Measurements from ENCODE around the gene DNAI1.

Gene DNAI1

DNA sequence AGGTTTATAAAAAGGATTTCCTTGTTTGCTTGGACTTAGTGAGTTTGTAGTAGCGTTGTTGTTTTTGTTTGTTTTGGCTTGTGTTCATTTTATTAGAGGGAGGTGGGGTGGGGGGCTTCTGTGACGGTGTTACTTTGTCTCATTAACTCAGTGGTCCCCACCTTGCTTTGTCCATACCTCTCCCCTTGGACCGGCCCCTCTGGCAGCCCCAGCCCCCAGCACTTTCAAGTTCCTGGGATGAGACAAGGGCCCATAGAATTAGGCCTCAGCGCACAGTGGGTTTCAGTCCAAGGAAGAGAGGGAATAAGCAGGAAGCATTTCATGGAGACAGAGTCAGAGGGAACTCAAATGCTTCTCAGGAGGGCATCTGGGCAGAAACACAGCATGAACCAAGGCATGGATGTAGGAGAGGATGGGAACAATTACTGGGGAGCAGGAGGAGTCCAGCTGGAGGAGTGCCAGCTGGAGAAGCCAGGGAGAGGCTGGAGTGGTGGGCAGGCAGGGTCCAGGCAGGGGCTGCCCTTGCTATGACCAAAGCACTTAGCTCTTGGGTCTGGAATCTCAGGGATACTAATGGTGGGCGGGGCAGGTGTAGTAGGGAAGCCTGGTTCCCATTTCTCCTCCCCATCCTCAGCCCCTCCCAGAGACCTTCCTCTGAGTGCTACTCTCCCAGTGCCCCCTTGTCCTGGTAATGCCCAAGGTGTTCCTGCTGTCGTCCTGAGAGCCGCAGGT is 87.7 kb downstream of the DNAI1 start:
- DNase-seq (ENCODE audit: low read depth) = no peak

DNA sequence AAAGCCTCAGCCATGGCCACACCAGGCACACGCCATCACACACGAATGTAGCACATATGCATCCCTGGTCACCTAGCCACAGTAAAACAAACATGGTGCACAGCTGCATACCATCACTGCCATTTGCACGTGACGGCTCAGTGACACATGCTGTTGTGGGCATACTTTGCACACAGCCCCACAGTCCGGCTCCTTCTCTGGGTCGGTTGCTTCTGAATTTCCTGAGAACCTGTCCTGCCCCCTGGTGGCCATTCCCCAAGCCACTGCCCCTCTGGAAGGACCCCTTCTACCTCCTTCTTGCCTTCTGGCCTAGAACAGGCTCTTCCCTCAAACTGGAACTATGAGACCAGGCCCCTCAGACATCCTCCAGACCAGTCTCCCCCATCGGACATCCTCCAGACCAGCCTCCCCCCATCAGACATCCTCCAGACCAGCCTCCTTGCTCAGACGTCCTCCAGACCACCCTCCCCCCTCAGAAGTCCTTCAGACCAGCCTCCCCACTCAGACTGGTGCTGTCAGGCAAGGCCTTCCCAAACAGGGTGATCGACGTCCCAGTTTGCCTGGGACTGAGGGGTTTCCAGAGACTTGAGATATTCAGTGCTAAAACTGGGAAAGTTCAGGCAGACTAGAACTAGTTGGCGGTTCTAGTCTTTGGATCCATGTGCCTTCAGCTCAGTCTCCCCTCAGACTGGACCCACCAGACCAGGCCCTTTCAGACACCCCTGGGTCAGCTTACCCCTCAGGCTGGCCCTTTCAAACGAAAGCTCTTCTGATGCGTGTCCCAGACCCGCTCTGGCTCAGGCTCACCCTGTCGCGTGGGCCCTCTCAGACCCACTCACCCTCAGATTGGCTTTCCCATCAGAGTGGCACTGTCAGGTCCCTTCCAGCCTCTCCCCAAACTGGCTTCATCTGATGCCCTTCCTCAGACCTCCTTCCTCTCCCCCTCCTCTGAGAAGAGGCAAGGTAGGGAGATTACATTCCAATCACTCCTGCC is 88.5 kb downstream of the DNAI1 start:
- DNase-seq (ENCODE audit: low read depth) = peak; percentile 78

DNA sequence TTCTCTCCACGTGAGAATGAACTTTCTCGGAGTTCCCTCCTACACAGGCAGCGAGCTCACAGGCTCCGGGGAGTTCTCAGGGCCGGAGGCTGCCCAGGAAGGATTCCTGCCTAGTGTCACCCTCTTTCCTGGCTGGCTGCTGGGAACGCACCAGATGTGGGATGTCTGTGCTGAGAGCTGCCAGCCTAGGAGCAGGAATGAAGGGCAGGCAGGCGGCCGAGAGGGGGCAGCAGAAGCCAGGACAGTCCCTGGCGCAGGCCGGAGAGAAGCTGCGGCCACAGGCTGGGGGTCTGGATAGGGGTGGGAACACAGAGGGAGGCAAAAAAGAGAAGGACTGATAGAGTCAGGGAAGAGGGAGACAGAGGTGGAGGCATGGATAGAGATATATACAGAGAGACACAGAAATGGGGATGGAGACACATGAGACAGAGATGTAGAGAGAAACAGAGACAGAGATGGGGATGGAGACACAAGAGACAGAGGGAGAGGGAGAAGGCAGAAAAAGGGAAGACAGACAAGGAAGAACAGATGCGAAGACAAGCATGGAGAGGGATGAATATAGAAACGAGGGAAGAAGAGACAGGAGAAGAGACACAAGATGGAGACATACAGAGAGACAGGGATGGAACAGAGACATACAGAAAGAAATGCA is 89.5 kb downstream of the DNAI1 start:
- peak; percentile 53 for DNase-seq (ENCODE audit: low read depth)

DNA sequence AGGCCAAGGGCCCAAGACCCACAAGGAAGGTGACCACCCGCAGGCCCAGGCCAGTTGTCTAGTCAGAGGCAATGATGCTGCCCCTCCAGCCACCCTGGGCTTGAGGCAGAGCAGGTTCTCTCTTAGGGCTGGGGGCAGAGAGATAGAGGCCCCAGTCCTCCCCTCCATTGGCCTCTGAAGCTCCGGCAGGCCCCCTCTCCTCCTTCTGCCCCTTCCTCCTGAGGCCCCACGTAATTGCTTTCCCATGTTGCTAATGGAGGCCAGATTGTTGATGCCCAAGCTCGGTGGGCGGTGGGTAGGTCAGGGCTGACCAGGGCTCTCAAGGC is 90.8 kb downstream of the DNAI1 start:
- no peak for DNase-seq (ENCODE audit: low read depth)

DNA sequence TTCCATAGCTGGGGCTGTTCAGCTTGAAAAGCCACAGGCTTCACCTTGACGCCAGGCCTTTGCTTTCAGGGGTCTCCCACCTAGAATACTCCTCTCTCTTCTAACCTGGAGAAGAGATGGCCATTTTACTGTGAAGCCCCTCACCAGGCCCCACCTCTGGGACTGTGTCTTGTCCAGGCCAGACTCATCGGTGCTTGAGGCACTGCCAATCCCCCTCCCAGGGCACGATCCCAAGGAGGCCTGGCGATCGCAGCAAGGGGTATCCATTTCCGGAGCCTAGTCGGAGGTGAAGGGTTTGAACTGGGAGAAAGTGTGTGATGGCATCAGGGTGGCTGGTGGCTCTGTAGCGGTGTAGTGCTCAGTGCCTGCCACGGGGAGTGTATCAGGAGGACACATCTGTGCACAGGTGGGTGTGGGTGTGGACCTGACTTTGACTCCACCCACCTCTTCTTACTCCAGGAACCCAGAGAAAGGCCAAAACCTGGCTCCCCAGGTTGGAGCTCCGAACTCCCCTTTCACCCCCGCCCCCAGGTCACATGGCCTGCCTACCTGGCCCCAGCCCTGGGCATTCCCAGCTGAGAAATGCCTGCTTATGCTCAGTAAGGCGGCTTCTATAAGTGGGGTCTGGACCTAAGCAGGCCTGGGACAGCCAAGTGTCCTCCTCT is 91.5 kb downstream of the DNAI1 start:
- no peak for DNase-seq (ENCODE audit: low read depth)

DNA sequence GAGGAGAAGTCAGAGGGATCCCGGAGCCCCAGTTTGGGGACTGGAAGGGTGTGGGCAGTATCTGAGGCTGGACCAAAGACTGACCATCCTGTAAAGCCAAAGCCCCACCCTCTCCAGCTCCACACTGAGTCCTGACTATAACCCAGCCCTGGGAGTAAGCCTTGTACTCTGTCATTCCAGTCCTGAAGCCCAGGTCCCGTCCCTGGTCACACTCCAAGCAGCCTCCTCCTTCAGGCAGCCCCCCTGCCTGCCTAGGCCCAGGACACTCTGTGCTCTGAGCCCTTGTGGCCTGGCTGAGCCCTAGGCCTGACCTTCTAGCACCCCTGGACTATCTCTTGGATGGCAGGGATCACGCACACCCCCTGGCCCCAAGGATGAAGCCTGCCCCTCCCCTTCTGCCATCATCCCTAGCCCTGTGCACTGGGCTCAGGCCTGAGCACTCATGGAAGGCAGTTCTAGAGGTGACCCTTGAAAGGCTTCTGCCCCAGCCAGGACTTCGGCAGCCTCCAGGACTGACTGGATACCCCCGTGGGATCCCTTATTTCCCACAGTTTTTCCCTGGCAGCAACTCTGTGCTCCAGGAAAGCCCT is 92.2 kb downstream of the DNAI1 start:
- no peak for DNase-seq (ENCODE audit: low read depth)

DNA sequence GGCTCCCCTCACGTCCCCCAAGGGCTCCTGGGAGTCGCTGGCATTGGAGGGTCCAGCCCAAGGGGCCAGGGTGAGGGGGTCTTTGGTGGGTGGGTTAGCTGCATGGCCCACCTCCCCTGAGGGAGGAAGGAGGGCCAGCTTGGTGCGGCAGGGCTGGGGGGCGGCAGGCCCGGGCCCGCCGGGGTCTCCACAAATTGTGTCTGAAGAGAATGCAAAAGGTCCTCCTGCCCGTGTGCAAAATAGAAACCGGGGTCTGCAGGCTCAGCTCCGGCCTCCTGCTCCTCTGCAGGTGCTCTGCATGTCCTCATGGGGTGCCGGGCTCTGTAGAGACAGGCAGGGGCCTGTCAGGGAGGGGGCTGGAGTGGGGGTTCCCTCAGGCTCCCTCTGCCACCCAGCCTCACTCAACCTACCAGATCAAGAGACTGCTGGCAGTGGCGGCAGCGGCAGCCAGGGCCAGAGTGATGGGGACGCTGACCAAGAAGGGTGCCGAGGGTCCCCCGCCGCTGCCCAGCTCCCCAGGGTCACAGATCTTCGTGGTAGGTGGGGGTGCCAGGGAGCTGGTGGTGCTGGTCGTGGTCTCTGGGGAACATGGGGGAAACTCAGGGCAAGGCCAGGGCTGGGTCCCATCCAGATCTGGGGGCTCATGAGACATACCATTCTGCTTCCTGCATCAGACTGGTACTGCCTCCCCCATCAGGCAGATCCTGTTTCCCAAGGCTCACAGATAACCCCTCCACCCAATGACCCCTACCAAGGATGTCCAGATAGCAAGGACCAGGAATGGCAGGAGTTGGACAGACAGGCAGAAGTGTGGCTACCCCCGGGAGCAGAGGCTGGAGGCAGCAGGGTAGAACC is 93.4 kb downstream of the DNAI1 start:
- no peak for DNase-seq (ENCODE audit: low read depth)

DNA sequence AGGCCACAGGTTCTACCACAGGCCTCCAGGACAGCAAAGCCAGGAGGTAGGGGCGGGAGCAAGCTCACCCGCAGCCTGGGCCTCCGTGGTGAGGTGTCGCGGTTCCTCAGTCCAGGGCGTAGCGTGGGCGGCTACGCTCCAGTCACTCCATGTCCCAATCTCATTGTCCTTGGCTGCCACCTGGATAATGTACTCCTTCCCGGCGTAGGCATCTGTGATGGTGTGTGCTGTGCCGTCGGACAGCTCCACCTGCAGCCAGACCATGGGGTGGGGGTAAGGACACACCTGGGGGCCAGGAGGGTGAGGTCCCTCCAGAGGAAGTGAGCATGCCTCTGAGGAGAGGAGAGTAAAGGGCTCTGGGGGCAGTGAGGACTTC is 94.0 kb downstream of the DNAI1 start:
- DNase-seq (ENCODE audit: low read depth) = no peak

DNA sequence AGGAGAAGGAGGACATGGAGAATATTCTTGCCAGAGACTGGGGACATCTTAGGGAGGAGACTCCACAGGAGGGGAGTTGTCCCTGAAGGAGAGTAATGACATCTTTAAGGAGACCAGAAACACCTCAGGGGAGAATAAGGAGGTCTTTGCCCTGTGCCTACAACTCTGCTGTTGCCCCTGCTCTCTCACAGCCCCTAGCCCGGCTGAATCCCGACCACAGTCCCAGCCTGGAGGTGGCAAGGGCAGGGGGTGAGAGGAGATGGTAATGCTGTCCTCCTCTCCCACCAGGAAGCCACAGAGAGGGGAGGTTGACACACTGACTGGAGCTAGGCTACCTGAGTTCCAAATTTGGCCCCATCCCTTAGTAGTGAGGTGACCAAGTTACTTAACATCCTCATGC is 94.4 kb downstream of the DNAI1 start:
- no peak for DNase-seq (ENCODE audit: low read depth)

DNA sequence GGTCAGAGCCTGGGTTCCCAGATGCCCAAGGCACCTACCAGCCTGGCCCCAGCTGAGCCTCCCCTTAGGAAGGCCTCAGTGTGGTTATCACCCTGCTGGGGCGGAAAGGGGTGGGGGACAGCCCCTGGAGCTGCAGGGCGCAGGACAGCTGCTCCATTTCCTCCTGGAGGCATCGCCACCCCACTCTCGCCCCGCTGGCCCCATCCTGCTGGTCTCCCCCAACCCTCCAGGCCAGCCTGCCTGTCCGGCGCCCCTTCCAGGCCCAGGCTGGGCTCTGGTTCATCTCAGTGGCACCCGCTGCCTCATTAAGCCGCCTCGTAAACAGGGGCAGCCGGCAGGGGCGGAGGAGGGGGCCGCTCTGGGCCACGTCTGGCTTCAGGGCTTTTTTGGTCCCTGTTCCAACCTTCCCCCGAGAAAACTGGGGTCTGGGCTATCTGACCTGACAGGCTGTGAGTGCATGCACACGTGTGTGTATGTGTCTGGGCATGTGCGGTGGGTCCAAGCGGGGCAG is 95.0 kb downstream of the DNAI1 start:
- no peak for DNase-seq (ENCODE audit: low read depth)

DNA sequence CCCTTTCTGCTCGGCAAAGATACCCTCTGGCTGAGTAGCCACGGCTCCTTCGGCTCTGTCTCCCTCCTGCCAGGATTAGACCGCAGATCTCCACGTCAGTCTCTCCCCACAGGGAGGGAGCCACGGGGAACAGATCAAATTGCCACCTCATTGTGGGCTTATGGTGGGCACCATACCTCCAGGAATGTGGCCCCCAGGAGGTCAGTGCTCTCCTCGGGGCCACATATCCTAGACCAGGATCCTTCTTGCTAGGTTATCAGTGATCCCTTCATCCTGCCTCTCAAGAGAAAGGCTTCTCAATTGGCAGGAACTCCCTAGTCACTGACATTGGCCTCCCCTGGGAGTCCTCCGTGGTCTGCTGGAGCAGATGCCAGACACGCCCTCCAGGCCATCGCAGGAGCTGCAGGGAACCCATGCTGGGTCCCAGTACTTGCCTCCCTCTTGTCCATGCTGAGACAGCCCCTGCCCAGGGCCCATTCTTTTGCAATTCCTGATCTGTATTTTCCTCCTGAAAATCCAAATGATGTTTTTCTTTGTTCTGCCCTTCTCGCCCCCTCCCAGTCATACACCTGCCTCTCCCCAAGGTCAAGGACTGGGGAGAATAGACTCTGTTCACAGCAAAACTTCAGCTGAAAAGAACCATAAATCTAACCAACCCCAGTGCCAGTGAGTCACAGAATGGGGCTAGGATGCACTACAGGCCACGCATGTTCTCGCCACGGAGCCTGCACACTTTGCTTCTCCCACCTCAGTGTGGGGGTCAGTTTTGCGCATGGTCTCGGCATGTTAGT is 95.8 kb downstream of the DNAI1 start:
- no peak for DNase-seq (ENCODE audit: low read depth)

DNA sequence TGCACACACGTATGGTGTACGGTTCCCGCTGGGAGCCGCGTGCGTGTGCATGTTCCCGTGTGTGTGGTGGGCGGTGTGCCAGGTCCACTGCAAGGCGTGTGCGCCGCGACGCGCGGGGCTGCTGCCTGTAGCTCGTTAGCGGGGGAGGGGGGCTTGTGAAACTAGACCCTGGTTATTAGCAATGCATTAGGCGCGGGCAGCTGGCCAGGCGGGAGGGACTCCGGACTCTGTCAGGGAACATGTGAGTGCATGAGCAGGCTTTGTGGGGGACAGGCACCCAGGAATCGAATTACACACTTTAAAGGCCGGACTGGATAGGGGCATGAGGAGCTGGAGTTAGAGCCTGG is 96.4 kb downstream of the DNAI1 start:
- peak; percentile 28 for DNase-seq (ENCODE audit: low read depth)

DNA sequence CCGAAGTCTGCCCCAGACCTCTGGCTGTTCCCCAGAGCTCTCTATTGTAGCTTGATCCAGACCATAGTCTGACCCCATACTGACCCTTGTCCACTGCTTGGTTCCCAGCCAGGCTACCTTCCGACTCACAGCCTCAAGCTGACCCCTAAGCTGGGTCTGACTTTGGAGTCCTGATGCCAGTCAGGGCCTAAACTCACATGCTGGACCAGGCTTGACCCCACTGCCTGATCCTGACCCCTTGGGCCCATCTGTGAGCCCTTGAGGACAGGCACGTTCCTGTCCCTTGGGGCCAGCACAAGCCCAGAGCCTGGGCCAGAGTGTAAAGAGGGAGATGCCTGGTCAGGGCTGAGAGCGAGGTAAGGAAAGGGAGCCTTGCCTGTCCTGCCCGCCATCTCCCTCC is 96.9 kb downstream of the DNAI1 start:
- no peak for DNase-seq (ENCODE audit: low read depth)

DNA sequence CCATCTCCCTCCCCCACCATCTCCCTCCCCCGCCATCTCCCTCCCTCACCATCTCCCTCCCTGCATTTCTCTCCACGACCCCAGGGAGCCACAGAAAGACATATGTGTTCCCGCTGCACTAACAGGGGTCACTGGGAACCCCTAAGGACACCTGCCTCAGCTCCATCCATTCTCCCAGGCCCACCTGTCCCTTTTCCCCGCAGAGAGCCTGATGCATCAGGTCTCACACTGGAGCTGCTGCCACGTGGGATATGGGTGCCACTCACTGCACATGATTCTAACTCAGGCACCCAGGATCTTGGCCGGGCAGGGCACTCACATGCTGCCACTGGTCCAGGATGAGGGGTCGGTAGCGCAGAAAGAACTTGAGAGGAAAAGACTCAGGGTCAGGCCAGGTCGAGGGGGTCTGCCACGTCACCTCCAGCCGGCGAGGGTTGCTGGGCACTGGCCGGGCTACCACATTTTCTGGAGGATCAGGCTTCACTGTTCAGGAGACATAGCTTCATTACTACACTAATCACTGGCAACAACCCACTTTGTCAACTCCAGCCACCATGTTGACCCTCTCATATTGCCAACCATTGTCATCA is 97.4 kb downstream of the DNAI1 start:
- DNase-seq (ENCODE audit: low read depth) = no peak

DNA sequence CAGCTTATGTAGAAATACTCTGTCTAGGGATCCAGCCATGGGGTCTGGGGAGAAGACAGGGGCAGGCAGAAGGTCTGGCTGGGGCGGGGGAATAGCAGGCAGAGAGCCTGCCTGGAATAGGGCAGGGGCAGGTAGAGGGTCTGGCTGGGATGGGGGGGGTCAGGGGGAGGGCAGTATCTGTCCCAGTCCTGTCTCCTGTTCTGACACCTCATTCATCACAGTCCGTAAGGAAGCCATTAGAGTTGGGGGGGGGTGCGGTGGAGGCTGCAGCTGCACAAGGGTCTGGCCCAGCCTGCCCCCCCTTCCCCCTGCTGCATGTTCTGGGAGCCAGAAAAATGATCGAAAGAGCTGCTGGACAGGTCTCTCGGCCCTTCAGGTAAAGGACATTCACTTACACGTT is 98.3 kb downstream of the DNAI1 start:
- no peak for DNase-seq (ENCODE audit: low read depth)

DNA sequence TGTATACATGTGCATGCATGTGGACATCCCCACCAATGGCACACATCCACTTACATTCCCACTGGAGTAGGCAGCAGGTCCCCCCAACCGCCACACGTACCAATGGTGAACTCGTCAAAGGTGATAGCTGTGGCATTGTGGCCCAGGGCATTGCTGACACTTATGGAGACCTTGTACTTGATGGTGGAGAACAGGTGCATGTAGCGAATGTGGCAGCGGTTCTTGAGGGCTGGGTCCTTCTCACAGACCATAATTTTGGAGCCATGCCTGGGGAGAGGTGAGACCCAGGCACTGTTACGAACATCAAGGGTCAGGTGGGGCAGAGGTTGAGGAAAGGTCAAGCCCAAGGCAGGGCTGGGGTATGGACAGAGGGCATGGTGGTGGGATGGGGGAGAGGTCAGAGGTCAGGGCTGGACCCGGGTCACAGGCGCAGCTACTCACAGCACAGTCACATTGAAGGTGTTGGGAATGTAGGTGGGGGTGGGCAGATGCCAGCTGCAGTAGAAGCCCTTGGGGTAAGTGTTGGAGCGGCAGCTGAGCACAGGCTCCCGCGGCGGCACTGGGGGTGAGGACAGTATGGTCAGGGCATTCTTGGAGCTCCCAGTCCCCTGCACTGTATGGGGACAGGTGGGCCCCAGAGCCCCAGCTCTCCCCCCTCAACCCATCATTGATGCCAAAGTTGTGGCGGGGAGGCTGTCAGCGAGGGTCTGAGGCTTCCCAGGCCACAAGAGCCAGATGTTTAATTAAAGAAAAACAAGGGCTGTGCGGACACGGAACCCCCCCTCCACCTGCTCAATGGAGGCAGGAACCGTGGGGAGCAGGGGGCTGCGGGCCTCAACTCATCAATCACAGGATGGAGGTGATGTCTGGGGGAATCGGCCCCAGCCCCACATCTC is 99.1 kb downstream of the DNAI1 start:
- DNase-seq (ENCODE audit: low read depth) = no peak

DNA sequence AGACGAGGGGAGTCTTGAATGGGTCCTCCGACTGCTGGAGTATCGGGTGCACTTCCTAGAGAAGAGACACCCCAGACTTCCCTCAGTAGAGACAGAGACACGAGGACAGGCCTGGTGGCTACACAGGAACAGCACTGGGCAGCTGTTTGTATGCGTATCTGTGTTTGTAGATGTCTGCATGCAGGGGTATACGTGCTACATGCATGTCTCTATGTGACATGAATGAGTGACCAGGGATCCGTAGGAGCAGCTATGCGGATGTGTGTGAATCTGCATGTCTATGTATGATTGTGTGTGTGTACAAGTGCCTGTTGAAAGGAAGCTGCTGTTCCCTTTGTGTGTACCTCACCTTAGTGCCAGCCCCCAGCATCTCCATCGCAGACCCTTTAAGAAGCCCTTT is 99.8 kb downstream of the DNAI1 start:
- DNase-seq (ENCODE audit: low read depth) = no peak

DNA sequence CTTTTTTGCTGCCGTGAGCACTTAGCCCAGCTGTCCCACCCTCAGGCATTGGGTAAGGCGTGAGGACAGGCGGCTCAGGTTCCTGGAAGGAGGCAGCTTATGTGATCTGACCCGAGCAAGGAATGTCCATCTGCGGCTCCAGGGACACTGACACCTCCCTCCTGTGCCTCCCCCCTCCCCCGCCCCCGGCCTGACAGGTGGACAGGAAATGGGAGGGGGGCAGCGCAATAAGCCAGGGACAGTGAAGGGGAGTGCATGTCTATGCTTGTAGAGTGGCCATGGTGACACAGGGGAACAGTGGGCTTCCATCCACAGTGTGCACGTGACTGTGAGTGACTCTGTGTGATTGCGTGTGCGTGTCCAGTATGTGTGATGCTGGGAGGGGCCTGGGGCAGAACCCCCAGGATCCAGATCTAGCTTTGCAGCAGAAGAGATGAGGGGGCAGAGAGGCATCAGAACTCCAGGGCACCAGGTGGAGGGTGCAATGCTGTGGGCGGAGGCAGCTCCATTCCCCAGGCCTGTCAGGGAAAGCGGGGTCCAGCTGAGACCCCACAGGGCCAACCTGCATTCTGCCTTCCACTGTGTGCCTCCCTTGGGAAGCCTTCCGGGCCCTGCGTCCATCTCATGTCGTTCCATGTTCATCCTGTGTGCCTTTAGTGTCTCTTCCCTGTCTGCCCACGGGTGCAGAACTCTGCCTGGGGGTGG is 100.5 kb downstream of the DNAI1 start:
- DNase-seq (ENCODE audit: low read depth) = no peak
